Mucosa of gallbladder (tissue), 1 donor: ENCODE data around the gene MEIKIN. TPM values are rescaled to one million over a fixed set of nuclear protein-coding genes. Genes with fewer than 3 reads are reported as not detected.
"Not testable (repeated sequence)": the region's sequence is repeated elsewhere in the genome, so short reads cannot be mapped to it uniquely, and the experiment has no call there.

Experiments
- DNase-seq: peaks from one replicate; pipeline ENCODE4 v3.0.0-alpha.2; 2020; ENCODE audit warnings: low spot score
- total RNA-seq: library from RNA; stranded (reverse); gene quantifications from one replicate; pipeline ENCODE4 v1.2.1, GENCODE V29; 2021
- donor health status: DM: no; HTN: no; CAD: no.

Gene MEIKIN
- total RNA-seq, 1 donor from 2014 or later: not detected

GRCh38 chr5:131906668-131907067 lies 38.8 kb downstream of the MEIKIN start:
- DNase-seq: no peak

GRCh38 chr5:131902266-131902665 lies 43.2 kb downstream of the MEIKIN start:
- DNase-seq: not testable (repeated sequence)

GRCh38 chr5:131899686-131900085 lies 45.8 kb downstream of the MEIKIN start:
- DNase-seq: no peak

- DNase-seq: no peak
Measured at GRCh38 chr5:131883984-131884383, 61.5 kb downstream of the MEIKIN start.

- DNase-seq: no peak
Measured at GRCh38 chr5:131879705-131880104, 65.8 kb downstream of the MEIKIN start.

GRCh38 chr5:131877873-131878272 lies 67.6 kb downstream of the MEIKIN start:
- DNase-seq: no peak

GRCh38 chr5:131871251-131871650 lies 74.2 kb downstream of the MEIKIN start:
- DNase-seq: not testable (repeated sequence)

GRCh38 chr5:131867524-131867923 lies 77.9 kb downstream of the MEIKIN start:
- no peak for DNase-seq

- no peak for DNase-seq
Measured at GRCh38 chr5:131863700-131864099, 81.8 kb downstream of the MEIKIN start.

GRCh38 chr5:131857388-131857787 lies 88.1 kb downstream of the MEIKIN start:
- no peak for DNase-seq

- DNase-seq: no peak
Measured at GRCh38 chr5:131855452-131855851, 90.0 kb downstream of the MEIKIN start.

- no peak for DNase-seq
Measured at GRCh38 chr5:131854134-131854533, 91.3 kb downstream of the MEIKIN start.

GRCh38 chr5:131848662-131849061 lies 96.8 kb downstream of the MEIKIN start:
- DNase-seq: no peak

- DNase-seq: no peak
Measured at GRCh38 chr5:131846536-131846935, 98.9 kb downstream of the MEIKIN start.

GRCh38 chr5:131845828-131846227 lies 99.6 kb downstream of the MEIKIN start:
- no peak for DNase-seq

- DNase-seq: not testable (repeated sequence)
Measured at GRCh38 chr5:131842971-131843370, 102.5 kb downstream of the MEIKIN start.

GRCh38 chr5:131832702-131833101 lies 112.8 kb downstream of the MEIKIN start:
- not testable (repeated sequence) for DNase-seq

GRCh38 chr5:131825404-131826013 lies 120.0 kb downstream of the MEIKIN start:
- DNase-seq: no peak

GRCh38 chr5:131824631-131825030 lies 120.8 kb downstream of the MEIKIN start:
- DNase-seq: no peak

- no peak for DNase-seq
Measured at GRCh38 chr5:131821221-131821620, 124.2 kb downstream of the MEIKIN start.

GRCh38 chr5:131818001-131818724 lies 127.3 kb downstream of the MEIKIN start:
- DNase-seq: no peak

- DNase-seq: no peak
Measured at GRCh38 chr5:131814990-131815389, 130.5 kb downstream of the MEIKIN start.

- DNase-seq: no peak
Measured at GRCh38 chr5:131812371-131813160, 132.9 kb downstream of the MEIKIN start.
